HepG2 (cell line): ENCODE data around the gene FAM174C. TPM values are rescaled to one million over a fixed set of nuclear protein-coding genes. Genes with fewer than 3 reads are reported as not detected.

Experiments used
- ADNP ChIP-seq: sonication (generic); formaldehyde crosslinking; IDR thresholded peaks from 2 replicates; pipeline ENCODE4 v1.4.0; 2020; ENCODE audit warnings: missing genetic modification reagents
- HCFC1 ChIP-seq: fragments of 150-350 bp; IDR thresholded peaks from 2 replicates; pipeline ENCODE4 v1.6.1; 2014; ENCODE audit warnings: low read depth, low read length
- ZNF143 ChIP-seq: sonication (generic); formaldehyde crosslinking; IDR thresholded peaks from 2 replicates; pipeline ENCODE4 v1.4.0; 2020; ENCODE audit warnings: missing genetic modification reagents
- ZNF263 ChIP-seq: sonication (generic); formaldehyde crosslinking; IDR thresholded peaks from 2 replicates; pipeline ENCODE4 v1.4.0; 2020; ENCODE audit warnings: missing genetic modification reagents
- ZNF772 ChIP-seq: sonication (generic); formaldehyde crosslinking; IDR thresholded peaks from 2 replicates; pipeline ENCODE4 v1.5.0; 2020; ENCODE audit warnings: mild to moderate bottlenecking, missing genetic modification reagents
- polyA plus RNA-seq, 8 experiments: library from polyadenylated mRNA; depleted of rRNA in 3 of 8; stranded (reverse) in 7 of 8; unstranded in 1 of 8; fragments of >200 nt; fragmentation: Illumina TruSeq in 4 of 8; extraction: Trizol in 4 of 8; gene quantifications; 2 replicates each; pipeline versions ENCODE4 v1.2.1 to v1.2.3, GENCODE V29; 2011 to 2016; ENCODE audit warnings: low read depth in 4 of 8, missing spikeins in 1 of 8, mixed read lengths in 1 of 8; ENCODE audit not compliant: insufficient read depth in 1 of 8
- total RNA-seq, 5 experiments: library from RNA; depleted of rRNA; stranded (reverse); fragments of >200 nt; fragmentation: Illumina TruSeq; extraction: Trizol; gene quantifications; 2 replicates each; pipeline ENCODE4 v1.2.3, GENCODE V29; 2016; ENCODE audit warnings: low read depth in 1 of 5
- TF ChIP-seq, protein P1 (sequence below): IDR thresholded peaks from 2 replicates; pipeline ENCODE4 v1.4.0; 2020; ENCODE audit warnings: mild to moderate bottlenecking, missing genetic modification reagents
- TF ChIP-seq, protein P2 (sequence below): sonication (generic); formaldehyde crosslinking; IDR thresholded peaks from 2 replicates; pipeline ENCODE4 v1.5.1; 2020; ENCODE audit warnings: mild to moderate bottlenecking, missing genetic modification reagents, moderate library complexity
- TF ChIP-seq, protein P3 (sequence below): sonication (generic); formaldehyde crosslinking; IDR thresholded peaks from 2 replicates; pipeline ENCODE4 v1.4.0; 2020; ENCODE audit warnings: missing genetic modification reagents, borderline replicate concordance

The FAM174C gene
- total and polyA plus RNA-seq, 2 of the 13 experiments (the other 11 are each of a cell fraction or from before 2014, with no cell fraction given), result 19.5 to 31.3 TPM

DNA sequence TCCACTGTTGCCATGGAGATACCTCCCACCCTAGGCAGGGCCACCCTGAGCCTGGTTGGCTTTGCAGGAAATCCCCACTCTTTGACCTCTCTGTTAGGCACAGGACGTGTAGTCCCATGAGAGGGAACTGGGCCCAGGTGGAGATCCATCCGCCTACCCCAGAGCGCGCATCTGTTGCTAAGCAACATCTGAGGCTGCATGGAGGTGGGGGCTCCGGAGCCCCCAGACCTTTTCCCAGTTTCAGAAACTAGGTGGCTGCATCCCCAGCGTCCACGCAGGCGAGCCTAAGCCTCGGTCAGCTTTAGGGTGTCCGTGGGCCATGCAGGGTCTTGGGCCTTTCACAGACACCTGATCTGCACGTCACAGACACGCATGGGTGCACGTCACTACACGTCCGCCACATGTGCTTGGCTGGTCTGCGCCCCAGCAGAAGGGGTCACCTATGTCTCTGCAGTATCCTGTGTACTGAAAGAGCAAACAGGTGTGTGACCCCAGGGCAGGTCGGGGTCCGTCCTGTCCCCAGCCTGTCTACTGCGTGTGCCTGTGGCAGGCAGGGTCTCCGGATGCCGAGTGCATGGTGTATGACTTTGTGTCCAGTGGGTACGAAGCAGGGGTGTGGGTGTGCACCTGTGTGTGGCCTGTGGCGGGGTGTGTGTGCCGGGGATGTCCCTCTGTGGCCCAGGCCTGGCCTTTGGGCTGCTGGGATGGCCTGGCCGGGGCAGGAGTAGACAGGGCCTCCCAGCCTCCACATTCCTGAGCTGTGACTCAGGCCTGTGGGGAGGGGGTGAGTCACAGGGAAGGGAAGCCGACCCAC is 10.3 kb upstream of the FAM174C start (continued):
- TF ChIP-seq, protein P1, sequence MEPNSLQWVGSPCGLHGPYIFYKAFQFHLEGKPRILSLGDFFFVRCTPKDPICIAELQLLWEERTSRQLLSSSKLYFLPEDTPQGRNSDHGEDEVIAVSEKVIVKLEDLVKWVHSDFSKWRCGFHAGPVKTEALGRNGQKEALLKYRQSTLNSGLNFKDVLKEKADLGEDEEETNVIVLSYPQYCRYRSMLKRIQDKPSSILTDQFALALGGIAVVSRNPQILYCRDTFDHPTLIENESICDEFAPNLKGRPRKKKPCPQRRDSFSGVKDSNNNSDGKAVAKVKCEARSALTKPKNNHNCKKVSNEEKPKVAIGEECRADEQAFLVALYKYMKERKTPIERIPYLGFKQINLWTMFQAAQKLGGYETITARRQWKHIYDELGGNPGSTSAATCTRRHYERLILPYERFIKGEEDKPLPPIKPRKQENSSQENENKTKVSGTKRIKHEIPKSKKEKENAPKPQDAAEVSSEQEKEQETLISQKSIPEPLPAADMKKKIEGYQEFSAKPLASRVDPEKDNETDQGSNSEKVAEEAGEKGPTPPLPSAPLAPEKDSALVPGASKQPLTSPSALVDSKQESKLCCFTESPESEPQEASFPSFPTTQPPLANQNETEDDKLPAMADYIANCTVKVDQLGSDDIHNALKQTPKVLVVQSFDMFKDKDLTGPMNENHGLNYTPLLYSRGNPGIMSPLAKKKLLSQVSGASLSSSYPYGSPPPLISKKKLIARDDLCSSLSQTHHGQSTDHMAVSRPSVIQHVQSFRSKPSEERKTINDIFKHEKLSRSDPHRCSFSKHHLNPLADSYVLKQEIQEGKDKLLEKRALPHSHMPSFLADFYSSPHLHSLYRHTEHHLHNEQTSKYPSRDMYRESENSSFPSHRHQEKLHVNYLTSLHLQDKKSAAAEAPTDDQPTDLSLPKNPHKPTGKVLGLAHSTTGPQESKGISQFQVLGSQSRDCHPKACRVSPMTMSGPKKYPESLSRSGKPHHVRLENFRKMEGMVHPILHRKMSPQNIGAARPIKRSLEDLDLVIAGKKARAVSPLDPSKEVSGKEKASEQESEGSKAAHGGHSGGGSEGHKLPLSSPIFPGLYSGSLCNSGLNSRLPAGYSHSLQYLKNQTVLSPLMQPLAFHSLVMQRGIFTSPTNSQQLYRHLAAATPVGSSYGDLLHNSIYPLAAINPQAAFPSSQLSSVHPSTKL (CRISPR knock-in tag), result peak; percentile 53; the same call in 1 of the 2 replicates
- TF ChIP-seq HCFC1 (no peak), ZNF143 (CRISPR knock-in tag) (peak; percentile 56), ZNF772 (no peak), ADNP (0 out of 2 replicates have a peak, but pooled peaks have one; percentile 47), ZNF263 (no peak; the same call in 1 of the 2 replicates)
- TF ChIP-seq, protein P2, sequence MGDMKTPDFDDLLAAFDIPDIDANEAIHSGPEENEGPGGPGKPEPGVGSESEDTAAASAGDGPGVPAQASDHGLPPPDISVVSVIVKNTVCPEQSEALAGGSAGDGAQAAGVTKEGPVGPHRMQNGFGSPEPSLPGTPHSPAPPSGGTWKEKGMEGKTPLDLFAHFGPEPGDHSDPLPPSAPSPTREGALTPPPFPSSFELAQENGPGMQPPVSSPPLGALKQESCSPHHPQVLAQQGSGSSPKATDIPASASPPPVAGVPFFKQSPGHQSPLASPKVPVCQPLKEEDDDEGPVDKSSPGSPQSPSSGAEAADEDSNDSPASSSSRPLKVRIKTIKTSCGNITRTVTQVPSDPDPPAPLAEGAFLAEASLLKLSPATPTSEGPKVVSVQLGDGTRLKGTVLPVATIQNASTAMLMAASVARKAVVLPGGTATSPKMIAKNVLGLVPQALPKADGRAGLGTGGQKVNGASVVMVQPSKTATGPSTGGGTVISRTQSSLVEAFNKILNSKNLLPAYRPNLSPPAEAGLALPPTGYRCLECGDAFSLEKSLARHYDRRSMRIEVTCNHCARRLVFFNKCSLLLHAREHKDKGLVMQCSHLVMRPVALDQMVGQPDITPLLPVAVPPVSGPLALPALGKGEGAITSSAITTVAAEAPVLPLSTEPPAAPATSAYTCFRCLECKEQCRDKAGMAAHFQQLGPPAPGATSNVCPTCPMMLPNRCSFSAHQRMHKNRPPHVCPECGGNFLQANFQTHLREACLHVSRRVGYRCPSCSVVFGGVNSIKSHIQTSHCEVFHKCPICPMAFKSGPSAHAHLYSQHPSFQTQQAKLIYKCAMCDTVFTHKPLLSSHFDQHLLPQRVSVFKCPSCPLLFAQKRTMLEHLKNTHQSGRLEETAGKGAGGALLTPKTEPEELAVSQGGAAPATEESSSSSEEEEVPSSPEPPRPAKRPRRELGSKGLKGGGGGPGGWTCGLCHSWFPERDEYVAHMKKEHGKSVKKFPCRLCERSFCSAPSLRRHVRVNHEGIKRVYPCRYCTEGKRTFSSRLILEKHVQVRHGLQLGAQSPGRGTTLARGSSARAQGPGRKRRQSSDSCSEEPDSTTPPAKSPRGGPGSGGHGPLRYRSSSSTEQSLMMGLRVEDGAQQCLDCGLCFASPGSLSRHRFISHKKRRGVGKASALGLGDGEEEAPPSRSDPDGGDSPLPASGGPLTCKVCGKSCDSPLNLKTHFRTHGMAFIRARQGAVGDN (CRISPR knock-in tag), result peak; percentile 85
- TF ChIP-seq, protein P3, sequence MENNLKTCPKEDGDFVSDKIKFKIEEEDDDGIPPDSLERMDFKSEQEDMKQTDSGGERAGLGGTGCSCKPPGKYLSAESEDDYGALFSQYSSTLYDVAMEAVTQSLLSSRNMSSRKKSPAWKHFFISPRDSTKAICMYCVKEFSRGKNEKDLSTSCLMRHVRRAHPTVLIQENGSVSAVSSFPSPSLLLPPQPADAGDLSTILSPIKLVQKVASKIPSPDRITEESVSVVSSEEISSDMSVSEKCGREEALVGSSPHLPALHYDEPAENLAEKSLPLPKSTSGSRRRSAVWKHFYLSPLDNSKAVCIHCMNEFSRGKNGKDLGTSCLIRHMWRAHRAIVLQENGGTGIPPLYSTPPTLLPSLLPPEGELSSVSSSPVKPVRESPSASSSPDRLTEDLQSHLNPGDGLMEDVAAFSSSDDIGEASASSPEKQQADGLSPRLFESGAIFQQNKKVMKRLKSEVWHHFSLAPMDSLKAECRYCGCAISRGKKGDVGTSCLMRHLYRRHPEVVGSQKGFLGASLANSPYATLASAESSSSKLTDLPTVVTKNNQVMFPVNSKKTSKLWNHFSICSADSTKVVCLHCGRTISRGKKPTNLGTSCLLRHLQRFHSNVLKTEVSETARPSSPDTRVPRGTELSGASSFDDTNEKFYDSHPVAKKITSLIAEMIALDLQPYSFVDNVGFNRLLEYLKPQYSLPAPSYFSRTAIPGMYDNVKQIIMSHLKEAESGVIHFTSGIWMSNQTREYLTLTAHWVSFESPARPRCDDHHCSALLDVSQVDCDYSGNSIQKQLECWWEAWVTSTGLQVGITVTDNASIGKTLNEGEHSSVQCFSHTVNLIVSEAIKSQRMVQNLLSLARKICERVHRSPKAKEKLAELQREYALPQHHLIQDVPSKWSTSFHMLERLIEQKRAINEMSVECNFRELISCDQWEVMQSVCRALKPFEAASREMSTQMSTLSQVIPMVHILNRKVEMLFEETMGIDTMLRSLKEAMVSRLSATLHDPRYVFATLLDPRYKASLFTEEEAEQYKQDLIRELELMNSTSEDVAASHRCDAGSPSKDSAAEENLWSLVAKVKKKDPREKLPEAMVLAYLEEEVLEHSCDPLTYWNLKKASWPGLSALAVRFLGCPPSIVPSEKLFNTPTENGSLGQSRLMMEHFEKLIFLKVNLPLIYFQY (CRISPR knock-in tag), result peak; percentile 88; the same call in 1 of the 2 replicates
- TF ChIP-seq, all 625 proteins: peak for 185
